Measurements from ENCODE around the gene FOSL1.

The FOSL1 gene

GRCh38 chr11:65900125-65900898 lies at the start of gene FOSL1:
TSS of gene FOSL1 (minus strand) at chr11:65900388. CDS start at chr11:65900339, 49 bp downstream.
- DNase-seq, result peak; percentile 96

- no peak for DNase-seq
These were observed 47.5 kb upstream of the FOSL1 start for GRCh38 chr11:65947603-65948125.

GRCh38 chr11:65947133-65947532 lies 46.9 kb upstream of the FOSL1 start:
- DNase-seq, result no peak

GRCh38 chr11:65946655-65947054 lies 46.5 kb upstream of the FOSL1 start:
- no peak for DNase-seq

GRCh38 chr11:65945941-65946558 lies 45.9 kb upstream of the FOSL1 start:
- no peak for DNase-seq

GRCh38 chr11:65945430-65945911 lies 45.3 kb upstream of the FOSL1 start, which contains the start of gene TSGA10IP:
TSS of gene TSGA10IP (plus strand) at chr11:65945480. CDS start at chr11:65945676, 196 bp downstream.
- DNase-seq, result no peak

GRCh38 chr11:65944767-65945166 lies 44.6 kb upstream of the FOSL1 start:
- no peak for DNase-seq

- no peak for DNase-seq
These were observed 44.0 kb upstream of the FOSL1 start for GRCh38 chr11:65944191-65944590.

- no peak for DNase-seq
These were observed 42.3 kb upstream of the FOSL1 start for GRCh38 chr11:65942531-65942930.

- no peak for DNase-seq
These were observed 41.6 kb upstream of the FOSL1 start for GRCh38 chr11:65941720-65942310.

GRCh38 chr11:65937766-65938165 lies 37.6 kb upstream of the FOSL1 start:
- DNase-seq, result no peak

GRCh38 chr11:65934014-65934413 lies 33.8 kb upstream of the FOSL1 start:
- DNase-seq, result no peak

GRCh38 chr11:65932558-65932919 lies 32.4 kb upstream of the FOSL1 start:
- DNase-seq, result no peak

- DNase-seq, result no peak
These were observed 31.8 kb upstream of the FOSL1 start for GRCh38 chr11:65931773-65932557.

- no peak for DNase-seq
These were observed 28.5 kb upstream of the FOSL1 start for GRCh38 chr11:65928667-65929066.

GRCh38 chr11:65927904-65928397 lies 27.8 kb upstream of the FOSL1 start:
- peak; percentile 74 to 75 for DNase-seq

GRCh38 chr11:65925397-65925796 lies 25.2 kb upstream of the FOSL1 start:
- no peak for DNase-seq

- no peak for DNase-seq
These were observed 22.4 kb upstream of the FOSL1 start for GRCh38 chr11:65922565-65922964.

GRCh38 chr11:65921876-65922275 lies 21.7 kb upstream of the FOSL1 start:
- DNase-seq, result no peak

- no peak for DNase-seq
These were observed 20.9 kb upstream of the FOSL1 start for GRCh38 chr11:65921033-65921555.

GRCh38 chr11:65920372-65920802 lies 20.2 kb upstream of the FOSL1 start:
- no peak for DNase-seq
